ENCODE data around the gene TLDC2. TPM values are rescaled to one million over a fixed set of nuclear protein-coding genes. Genes with fewer than 3 reads are reported as not detected.
"Not testable (repeated sequence)": the region's sequence is repeated elsewhere in the genome, so short reads cannot be mapped to it uniquely, and the experiment has no call there.

The TLDC2 gene
- total RNA-seq: 0.10 TPM

DNA sequence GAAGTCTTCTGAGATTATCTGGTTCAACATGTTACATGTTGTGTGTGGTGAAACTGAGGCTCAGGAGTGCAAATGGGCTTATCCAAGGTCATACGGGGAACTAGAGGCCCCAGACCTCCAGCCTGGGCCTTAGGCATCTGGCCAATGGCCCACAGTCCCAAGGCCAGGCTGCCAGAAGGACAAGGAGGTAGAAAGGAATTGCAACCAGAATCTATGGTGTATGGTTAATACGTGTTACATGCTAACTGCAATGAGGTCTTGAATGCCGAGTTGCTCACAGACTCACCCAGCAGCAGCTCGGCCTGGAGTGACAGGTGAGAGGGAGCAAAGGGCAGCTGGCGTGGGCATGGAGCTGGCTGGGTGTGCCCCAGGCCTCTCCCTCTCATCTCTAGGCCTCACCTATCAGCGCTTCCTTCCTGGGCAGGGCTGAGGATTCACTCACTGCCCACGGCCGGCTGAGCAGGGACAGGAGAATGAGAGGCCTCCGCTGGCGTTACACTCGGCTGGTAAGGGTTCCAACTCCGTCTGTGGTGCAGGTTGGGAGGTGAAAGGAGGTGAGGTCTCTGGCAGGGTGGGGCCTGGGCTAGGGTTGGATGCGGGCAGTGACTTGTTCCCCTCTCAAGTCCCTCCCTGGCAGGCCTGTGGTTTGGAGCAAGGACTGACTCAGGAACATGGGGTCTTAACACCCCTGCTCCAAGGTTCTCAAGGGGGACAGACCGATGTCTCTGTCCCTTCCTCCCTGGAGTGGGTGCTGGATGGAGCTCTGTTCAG is at the start of gene TLDC2:
Gene TLDC2 (plus strand): TSS at position 437 of the 771 bp plus-strand sequence. CDS start 37 bp downstream, at position 474.
- no peaks in the 10 kb centered on the region for H3K9me3 ChIP-seq (ENCODE audit: low read depth, low read length)

DNA sequence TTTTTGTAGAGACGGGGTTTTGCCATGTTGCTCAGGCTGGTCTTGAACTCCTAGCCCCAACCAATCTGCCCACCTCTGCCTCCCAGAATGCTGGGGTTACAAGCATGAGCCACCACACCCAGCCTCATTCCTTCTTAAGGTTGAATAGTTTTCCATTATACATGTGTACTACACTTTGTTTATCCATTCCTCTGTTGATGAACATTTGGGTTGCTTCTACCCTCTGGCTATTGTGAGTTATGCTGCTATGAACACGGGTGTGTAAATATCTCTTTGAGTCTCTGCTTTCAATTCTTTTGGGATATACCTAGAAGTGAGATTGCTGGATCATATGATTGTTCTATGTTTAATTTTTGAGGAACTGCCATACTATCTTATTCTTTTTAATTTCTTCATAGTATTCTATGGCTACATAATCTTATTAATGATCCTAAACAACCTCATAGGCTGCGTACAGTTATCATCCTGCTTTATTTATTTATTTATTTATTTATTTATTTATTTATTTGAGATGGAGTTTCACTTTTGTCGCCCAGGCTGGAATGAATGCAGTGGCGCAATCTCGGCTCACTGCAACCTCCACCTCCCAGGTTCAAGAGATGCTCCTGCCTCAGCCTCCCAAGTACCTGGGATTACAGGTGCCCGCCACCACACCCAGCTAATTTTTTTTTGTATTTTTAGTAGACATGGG is 49.2 kb upstream of the TLDC2 start:
- H3K27me3 ChIP-seq (ENCODE audit: insufficient read depth, low read length): no peaks in the 10 kb centered on the region
- H3K9me3 ChIP-seq (ENCODE audit: low read depth, low read length): no peaks in the 10 kb centered on the region
- no peak overlapping the region for H3K4me3 ChIP-seq (ENCODE audit: low read length)
- H3K4me1 ChIP-seq (ENCODE audit: insufficient read depth, low read length): peaks cover 15% of the 10 kb centered on the region

More for the DNA sequence above, at the start of gene TLDC2:
- Histone ChIP-seq H3K27me3 (ENCODE audit: insufficient read depth, low read length) (no peaks in the 10 kb centered on the region), H3K4me3 (ENCODE audit: low read length) (no peak within 1 kb of the TSS), H3K4me1 (ENCODE audit: insufficient read depth, low read length) (peaks cover 8% of the 10 kb centered on the region)

DNA sequence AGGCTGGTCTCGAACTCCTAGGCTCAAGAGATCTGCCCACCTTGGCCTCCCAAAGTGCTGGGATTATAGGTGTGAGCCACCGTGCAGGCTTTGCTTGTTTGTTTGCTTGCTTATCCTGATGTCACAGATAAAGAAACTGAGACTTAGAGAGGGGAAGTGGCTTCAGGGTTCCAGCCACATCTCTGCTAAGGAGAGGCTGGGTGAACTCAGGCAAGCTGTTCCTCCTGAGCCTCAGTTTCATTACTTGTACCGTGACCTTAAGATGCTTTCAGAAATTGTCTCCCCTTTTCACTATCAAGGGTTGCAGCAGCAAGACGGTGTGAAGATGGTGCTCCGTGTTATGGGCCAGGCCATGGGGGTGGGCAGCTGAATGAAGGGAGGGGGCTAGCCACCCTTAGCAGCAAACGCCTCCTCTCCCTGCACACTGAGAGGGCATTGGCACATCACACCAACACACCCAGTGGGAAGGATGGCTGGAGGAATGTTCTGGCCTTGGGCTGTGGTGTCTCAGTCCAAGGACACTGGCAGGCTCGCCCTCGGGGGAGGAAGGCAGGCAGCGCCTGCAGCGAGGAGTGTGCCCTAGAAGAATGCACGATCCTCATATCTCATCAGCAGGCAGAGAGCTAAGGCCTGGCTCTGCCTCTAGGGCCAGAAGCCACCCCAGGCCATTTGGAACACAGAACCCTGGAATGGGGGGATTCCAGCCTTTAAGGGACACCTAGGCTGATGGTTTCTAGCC is 48.2 kb upstream of the TLDC2 start:
- no peaks in the 10 kb centered on the region for H3K27me3 ChIP-seq (ENCODE audit: insufficient read depth, low read length)
- H3K9me3 ChIP-seq (ENCODE audit: low read depth, low read length): no peaks in the 10 kb centered on the region
- peaks cover 15% of the 10 kb centered on the region for H3K4me1 ChIP-seq (ENCODE audit: insufficient read depth, low read length)
- no peak overlapping the region for H3K4me3 ChIP-seq (ENCODE audit: low read length)

DNA sequence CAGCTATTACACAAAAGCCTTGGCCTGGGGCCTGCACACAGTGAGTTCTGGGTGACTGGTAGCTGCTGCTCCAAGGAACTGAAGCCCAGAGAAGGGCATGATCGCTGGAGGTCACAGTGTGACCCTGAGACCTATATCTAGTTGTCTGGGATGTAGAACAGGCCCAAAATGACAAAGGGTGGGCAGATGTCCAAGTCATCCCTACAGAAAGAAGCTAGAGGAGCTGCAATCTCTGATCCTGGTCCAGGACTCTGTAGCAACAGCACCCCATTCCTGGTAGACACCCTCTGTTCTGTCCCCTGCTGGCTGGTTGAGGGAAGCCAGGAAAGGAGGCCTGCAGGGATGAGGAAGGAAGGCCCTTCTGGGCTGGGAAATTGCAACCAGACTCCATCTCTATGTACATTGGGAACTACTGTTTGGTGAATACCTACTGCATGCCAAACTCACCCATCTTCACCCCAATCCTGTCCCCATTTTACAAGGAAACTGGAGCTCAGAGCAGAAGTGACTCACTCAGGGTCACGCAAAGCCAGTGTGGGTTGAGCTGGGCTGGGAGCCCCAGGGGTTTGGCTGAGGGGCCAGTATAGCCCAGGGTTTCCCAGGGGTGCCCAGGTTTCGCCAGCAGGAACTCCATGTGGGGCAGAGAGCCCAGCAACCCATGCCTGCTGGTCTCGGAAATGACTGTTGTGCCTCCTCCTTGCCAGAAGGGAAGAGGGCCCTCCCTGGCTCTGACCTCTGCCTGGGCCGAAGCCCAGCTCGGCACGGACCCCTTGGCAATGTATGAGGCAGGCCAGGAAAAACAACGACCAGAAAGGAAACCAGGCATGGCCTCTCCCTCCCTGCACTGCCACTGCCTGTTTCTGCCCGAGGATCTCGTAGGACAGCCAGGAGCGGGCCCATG is 44.9 kb upstream of the TLDC2 start:
- Histone ChIP-seq H3K4me1 (ENCODE audit: insufficient read depth, low read length) (peaks cover 24% of the 10 kb centered on the region), H3K27me3 (ENCODE audit: insufficient read depth, low read length) (no peaks in the 10 kb centered on the region), H3K4me3 (ENCODE audit: low read length) (no peak overlapping the region), H3K9me3 (ENCODE audit: low read depth, low read length) (no peaks in the 10 kb centered on the region)

DNA sequence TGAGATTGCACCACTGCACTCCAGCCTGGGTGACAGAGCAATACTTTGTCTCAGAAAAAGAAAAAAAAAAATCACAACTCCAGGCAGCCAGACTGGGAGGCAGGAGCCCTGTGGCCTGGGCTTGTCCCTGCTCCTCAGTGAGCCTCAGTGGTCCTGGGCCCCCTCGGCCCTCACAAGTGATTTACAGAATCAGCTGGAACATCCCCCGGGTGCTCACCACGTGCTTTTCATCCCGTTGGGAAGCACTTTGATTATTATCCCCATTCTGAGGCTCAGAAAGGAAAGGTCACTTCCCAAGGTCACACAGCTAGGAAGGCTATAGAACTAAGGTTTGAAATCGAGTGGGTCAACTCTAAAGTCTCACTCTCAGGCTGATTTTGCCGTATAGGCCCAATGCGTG is 43.1 kb upstream of the TLDC2 start:
- no peak overlapping the region for H3K4me3 ChIP-seq (ENCODE audit: low read length)
- H3K9me3 ChIP-seq (ENCODE audit: low read depth, low read length): no peaks in the 10 kb centered on the region
- no peaks in the 10 kb centered on the region for H3K27me3 ChIP-seq (ENCODE audit: insufficient read depth, low read length)
- peaks cover 32% of the 10 kb centered on the region for H3K4me1 ChIP-seq (ENCODE audit: insufficient read depth, low read length)

DNA sequence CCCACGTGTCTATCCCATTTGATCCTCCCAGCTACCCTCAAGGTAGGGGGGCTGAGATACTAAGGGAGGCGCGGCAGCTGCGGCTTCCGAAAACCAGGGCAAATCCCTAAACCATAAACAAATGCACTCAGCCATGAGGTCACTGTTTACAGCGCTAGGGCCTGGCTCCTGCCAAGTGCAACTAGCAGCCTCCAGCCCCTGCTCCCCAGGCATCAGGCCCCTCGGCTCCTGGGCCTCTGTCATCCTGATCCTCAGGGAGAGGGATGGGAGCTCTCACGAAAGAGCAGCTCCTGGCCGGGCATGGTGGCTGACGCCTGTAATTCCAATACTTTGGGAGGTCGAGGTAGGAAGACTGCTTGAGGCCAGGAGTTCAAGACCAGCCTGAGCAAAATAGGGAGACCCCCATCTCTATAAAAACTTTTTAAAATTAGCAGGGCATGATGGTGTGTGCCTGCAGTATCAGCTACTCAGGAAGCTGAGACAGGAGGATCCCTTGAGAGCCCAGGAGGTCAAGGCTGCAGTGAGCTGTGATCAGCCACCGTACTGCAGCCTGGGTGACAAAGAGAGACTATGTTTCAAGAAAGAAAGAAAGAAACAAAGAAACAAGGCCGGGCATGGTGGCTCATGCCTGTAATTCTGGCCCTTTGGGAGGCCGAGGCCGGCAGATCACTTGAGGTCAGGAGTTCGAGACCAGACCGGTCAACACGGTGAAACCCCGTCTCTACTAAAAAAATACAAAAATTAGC is 42.5 kb upstream of the TLDC2 start:
- no peak overlapping the region for H3K4me3 ChIP-seq (ENCODE audit: low read length)
- H3K27me3 ChIP-seq (ENCODE audit: insufficient read depth, low read length): no peaks in the 10 kb centered on the region
- peaks cover 27% of the 10 kb centered on the region for H3K4me1 ChIP-seq (ENCODE audit: insufficient read depth, low read length)
- H3K9me3 ChIP-seq (ENCODE audit: low read depth, low read length): no peaks in the 10 kb centered on the region

DNA sequence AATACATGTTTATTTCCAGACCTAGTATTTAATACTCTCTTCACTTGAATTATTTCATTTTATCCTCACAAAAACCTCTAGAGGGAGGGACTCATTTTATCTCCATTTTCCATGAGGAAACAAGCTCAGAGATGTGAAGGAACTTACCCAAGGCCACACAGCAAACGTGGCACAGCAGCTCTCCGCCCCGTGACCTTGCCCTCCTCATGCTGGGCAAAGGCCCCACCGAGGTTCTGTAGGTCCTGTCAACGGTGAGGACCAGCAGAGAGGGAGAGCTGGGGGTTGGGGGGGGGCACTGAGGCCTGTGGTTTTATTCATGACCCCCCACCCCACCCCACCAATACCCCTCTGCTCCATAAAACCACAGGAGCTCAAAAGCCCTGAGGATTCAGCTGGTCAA is 40.9 kb upstream of the TLDC2 start:
- no peak overlapping the region for H3K4me3 ChIP-seq (ENCODE audit: low read length)
- no peaks in the 10 kb centered on the region for H3K27me3 ChIP-seq (ENCODE audit: insufficient read depth, low read length)
- H3K4me1 ChIP-seq (ENCODE audit: insufficient read depth, low read length): peaks cover 22% of the 10 kb centered on the region
- no peaks in the 10 kb centered on the region for H3K9me3 ChIP-seq (ENCODE audit: low read depth, low read length)

DNA sequence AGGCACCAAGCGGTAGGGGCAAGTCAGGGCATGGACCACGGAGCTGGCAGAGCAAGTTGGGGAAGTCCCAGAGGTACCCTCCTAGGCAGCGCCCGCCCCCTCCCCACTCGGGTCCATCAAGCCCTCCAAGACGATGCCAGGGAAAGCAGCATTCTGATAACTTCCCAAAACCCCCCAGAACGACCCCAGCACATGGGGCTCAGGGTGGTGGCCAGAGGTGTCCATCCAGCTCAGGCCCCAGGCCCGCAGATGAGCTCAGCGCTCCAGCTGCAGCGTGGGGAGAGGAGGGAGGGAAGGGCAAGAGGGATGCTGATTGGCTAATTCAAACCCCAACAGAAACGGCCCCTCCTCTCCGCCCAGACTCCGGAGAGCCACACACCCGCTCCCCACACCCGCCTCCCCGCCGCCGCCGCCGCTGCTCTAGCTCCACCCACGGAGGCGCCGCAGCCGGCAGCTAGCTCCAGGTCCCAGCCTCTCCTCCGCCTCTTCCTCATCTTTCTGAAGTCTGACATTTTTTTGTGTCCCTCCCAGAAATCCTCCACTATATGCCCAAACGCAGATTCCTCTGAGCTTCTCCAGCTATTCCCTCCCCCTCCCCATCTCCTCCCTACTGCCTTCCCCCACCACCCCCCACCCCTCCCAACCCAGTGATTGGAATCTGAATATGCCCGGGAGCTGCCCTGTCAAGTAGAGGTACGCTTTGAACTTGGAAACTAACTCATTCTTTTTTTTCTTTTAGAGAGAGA is 40.3 kb upstream of the TLDC2 start:
- Histone ChIP-seq H3K4me3 (ENCODE audit: low read length) (no peak overlapping the region), H3K27me3 (ENCODE audit: insufficient read depth, low read length) (no peaks in the 10 kb centered on the region), H3K9me3 (ENCODE audit: low read depth, low read length) (no peaks in the 10 kb centered on the region)

DNA sequence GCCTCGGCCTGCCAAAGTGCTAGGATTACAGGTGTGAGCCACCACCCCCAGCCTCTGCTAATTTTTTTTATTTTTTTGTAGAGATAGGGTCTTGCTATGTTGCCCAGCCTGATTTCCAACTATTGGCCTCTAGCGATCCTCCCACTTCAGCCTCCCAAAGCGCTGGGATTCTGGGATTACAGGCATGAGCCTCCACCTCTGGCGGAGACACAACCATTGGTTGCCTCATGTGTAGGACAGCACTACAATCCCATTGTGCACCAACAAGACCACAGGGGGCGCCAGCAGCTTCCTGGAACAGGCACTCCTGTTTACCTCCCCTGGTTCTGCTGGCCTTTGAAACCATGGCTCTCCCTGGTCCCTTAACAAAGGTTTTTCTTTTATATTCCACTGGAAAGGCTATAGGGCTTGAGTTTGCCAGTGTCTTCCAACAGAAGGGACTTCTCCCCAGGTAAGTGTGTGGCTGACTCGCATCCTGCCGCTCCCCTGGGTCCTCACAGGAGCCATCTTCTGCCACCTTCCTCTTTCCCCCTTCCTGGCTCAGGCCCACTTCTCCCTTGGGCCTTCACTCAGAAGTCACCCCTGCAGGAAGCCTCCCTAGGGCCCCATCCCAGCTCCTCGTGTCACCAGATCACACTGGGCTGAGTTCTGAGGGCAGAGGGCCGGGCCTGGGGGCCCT is 39.2 kb upstream of the TLDC2 start:
- Histone ChIP-seq H3K4me1 (ENCODE audit: insufficient read depth, low read length) (peaks cover 31% of the 10 kb centered on the region), H3K27me3 (ENCODE audit: insufficient read depth, low read length) (no peaks in the 10 kb centered on the region), H3K9me3 (ENCODE audit: low read depth, low read length) (no peaks in the 10 kb centered on the region), H3K4me3 (ENCODE audit: low read length) (no peak overlapping the region)

More for the DNA sequence above, 40.3 kb upstream of the TLDC2 start:
- H3K4me1 ChIP-seq (ENCODE audit: insufficient read depth, low read length): peaks cover 22% of the 10 kb centered on the region

DNA sequence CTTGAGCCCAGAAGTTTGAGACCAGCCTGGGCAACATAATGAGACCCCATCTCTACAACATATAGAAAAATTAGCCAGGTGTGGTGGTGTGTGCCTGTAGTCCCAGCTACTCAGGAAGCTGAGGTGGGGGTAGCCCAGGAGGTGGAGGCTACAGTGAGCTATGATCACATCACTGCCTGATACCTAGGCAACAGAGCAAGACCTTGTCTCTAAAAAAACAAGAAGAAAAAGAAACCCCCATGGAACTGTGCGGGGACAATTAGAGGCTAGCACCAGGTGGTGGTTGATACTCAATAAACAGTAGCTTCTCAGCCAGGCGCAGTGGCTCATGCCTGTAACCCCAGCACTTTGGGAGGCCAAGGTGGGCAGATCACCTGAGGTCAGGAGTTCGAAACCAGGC is 37.6 kb upstream of the TLDC2 start:
- not testable (repeated sequence) for H3K9me3 ChIP-seq (ENCODE audit: low read depth, low read length); H3K4me3 ChIP-seq (ENCODE audit: low read length); H3K27me3 ChIP-seq (ENCODE audit: insufficient read depth, low read length)
- H3K4me1 ChIP-seq (ENCODE audit: insufficient read depth, low read length): peaks cover 48% of the 10 kb centered on the region

DNA sequence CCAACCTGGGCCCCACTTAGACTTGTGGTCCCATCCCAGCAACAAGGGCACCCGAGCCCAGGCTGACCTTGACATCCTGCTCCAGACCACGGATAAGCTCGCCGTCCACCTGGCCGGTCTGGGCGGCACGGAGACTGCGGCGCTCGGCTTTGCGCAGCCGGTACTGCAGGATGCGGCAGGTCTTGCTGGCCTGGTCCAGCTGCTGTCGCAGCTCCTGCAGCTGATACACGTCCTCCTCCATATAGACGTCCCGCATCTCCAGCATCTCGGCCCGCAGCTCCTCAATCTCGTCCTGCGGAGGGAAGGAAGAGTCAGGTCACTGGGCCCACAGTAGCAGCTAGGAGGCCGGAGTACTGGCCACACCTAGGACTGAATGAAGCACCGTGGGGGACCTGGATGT is 36.8 kb upstream of the TLDC2 start:
- Histone ChIP-seq H3K4me1 (ENCODE audit: insufficient read depth, low read length) (peaks cover 55% of the 10 kb centered on the region), H3K27me3 (ENCODE audit: insufficient read depth, low read length) (no peaks in the 10 kb centered on the region), H3K4me3 (ENCODE audit: low read length) (no peak overlapping the region), H3K9me3 (ENCODE audit: low read depth, low read length) (no peaks in the 10 kb centered on the region)

DNA sequence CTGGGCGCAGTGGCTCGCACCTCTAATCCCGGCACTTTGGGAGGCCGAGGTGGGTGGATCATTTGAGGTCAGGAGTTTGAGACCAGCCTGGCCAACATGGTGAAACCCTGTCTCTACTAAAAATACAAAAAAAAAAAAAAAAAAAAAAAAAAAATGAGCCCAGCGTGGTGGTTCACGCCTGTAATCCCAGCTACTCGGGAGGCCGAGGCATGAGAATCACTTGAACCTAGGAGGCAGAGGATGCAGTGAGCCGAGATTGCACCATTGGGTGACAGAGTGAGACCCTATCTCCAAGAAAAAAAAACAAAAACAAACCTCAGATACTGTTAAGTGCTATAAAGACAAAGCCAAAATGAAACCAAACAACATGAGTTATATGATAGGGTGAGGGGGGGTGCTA is 34.9 kb upstream of the TLDC2 start:
- peaks cover 63% of the 10 kb centered on the region for H3K4me1 ChIP-seq (ENCODE audit: insufficient read depth, low read length)
- not testable (repeated sequence) for H3K9me3 ChIP-seq (ENCODE audit: low read depth, low read length); H3K27me3 ChIP-seq (ENCODE audit: insufficient read depth, low read length); H3K4me3 ChIP-seq (ENCODE audit: low read length)

Measured in mononuclear cell (primary cell).